Stimulated activated CD4-positive, alpha-beta T cell treated with anti-CD3 and anti-CD28 coated beads, Interleukin-12 subunit alpha, Interleukin-12 subunit beta, amount 100 ng/mL, for 48 hours (primary cell): ENCODE data around the gene USP40.

ENCODE experiments used
- DNase-seq, 3 donors: peaks; one replicate each; pipeline ENCODE4 v3.0.0-alpha.2; 2020; ENCODE audit warnings: low read depth in 2 of 3, low spot score in 1 of 3

USP40 gene

GRCh38 chr2:233430081-233430480 is 136.5 kb downstream of the USP40 start:
- DNase-seq, result no peak

- DNase-seq, result no peak
These were observed 137.2 kb downstream of the USP40 start for GRCh38 chr2:233429175-233429897.

GRCh38 chr2:233428438-233428837 is 138.1 kb downstream of the USP40 start:
- no peak for DNase-seq

- DNase-seq, result no peak
These were observed 138.6 kb downstream of the USP40 start for GRCh38 chr2:233428008-233428407.

DNA sequence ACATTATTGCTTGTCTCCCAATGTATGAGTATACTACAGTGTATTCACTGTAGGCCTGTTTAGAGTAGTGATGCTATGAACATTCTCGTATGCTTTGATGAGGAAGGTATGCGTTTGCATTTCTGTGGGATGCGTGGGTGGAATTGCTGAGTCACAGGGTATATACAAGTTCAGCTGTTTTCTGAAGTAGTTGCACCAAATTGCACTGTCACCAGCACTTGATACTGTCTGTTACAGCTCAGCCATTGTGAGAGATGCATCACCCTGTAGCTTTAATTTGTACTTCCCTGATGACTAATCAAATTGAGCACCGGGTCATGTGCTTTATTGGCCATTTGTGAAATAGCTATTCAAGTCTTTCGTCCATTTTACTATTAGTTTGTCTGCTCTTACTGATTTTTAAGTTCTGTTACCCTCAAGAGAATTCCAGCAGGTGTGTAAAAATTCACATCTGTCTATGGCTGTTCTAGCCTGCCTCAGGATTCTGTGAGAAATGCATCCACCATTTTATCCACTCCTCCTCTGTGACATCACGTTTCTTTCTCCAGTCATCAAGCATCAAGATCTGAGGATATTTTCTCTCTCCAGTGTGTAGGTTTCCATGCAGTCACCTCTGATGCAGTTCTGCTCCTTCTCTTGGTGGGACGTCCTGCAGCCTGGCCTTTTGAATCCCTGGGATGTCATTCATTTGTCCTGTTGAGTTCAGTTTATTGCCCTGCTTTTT is 139.8 kb downstream of the USP40 start:
- DNase-seq, result peak; percentile 59 to 73 (median 68)
